PC-3 (cell line): ENCODE results near the gene LCE3D.

Experiments
- EZH2 ChIP-seq: fragments of 300-600 bp; sonication (generic); IDR thresholded peaks from one replicate; pipeline ENCODE4 v1.6.1; 2017; ENCODE audit warnings: antibody characterized with exemption, mild to moderate bottlenecking, low read length; ENCODE audit not compliant: unreplicated experiment
- EZH2phosphoT487 ChIP-seq: fragments of 300-600 bp; sonication (generic); IDR thresholded peaks from 2 replicates; pipeline ENCODE4 v1.6.1; 2018; ENCODE audit warnings: mild to moderate bottlenecking, antibody characterized with exemption, low read length, borderline replicate concordance
- TF ChIP-seq, protein P1 (sequence below): fragments of 300-600 bp; sonication (generic); conservative IDR thresholded peaks from 2 replicates; pipeline ENCODE4 v1.5.1; 2017; ENCODE audit warnings: antibody characterized with exemption, low read depth, mild to moderate bottlenecking, low read length

DNA sequence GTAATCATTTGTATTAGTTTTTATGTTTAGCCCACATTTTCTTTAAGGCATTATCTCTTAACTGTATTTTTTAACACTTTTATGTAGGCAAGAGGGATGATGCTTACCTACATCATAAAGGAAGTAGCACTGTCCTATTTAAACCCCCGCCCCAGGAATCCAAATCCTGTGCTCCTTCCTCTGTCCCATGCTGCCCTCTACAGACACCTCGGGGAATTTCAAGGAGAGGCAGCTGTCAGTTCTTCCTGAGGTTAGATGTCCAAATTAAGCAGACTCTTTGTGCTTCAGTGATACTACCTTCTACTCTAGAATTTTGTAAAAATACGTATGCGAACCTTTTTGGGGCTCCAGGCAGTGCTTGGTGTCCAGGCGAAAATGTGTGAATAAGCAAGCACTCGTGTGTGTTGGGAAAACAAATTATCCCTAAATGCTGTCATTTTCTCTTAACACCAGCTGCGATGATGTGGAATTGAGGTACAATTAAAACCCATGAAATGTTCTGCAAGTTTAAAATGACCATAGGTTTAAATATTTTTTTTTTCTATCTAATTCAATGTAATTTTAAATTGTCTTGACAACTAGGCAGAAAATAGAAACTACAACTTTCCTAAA lies 46.9 kb downstream of the LCE3D start:
- TF ChIP-seq, protein P1, sequence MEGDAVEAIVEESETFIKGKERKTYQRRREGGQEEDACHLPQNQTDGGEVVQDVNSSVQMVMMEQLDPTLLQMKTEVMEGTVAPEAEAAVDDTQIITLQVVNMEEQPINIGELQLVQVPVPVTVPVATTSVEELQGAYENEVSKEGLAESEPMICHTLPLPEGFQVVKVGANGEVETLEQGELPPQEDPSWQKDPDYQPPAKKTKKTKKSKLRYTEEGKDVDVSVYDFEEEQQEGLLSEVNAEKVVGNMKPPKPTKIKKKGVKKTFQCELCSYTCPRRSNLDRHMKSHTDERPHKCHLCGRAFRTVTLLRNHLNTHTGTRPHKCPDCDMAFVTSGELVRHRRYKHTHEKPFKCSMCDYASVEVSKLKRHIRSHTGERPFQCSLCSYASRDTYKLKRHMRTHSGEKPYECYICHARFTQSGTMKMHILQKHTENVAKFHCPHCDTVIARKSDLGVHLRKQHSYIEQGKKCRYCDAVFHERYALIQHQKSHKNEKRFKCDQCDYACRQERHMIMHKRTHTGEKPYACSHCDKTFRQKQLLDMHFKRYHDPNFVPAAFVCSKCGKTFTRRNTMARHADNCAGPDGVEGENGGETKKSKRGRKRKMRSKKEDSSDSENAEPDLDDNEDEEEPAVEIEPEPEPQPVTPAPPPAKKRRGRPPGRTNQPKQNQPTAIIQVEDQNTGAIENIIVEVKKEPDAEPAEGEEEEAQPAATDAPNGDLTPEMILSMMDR = peak; percentile 93
- TF ChIP-seq EZH2 (no peak), EZH2phosphoT487 (no peak)
